Glutamatergic neuron (in vitro differentiated cells): ENCODE measurements around the gene CHST8. TPM values are rescaled to one million over a fixed set of nuclear protein-coding genes. Genes with fewer than 3 reads are reported as not detected.

Experiments
- DNase-seq: peaks from one replicate; pipeline ENCODE4 v3.0.0; 2022
- H3K27ac Mint-ChIP-seq: one replicate; pipeline ENCODE4 v1.8.0; 2020; ENCODE audit warnings: mild to moderate bottlenecking, mixed read lengths, inconsistent platforms; ENCODE audit not compliant: unreplicated experiment
- H3K27me3 Mint-ChIP-seq: one replicate; pipeline ENCODE4 v1.8.0; 2020; ENCODE audit warnings: mild to moderate bottlenecking, moderate library complexity, mixed read lengths, inconsistent platforms; ENCODE audit not compliant: unreplicated experiment
- H3K36me3 Mint-ChIP-seq: one replicate; pipeline ENCODE4 v1.8.0; 2020; ENCODE audit warnings: mild to moderate bottlenecking, mixed read lengths, inconsistent platforms; ENCODE audit not compliant: unreplicated experiment
- H3K4me1 Mint-ChIP-seq: one replicate; pipeline ENCODE4 v1.8.0; 2020; ENCODE audit warnings: mild to moderate bottlenecking, low read depth, mixed read lengths, inconsistent platforms; ENCODE audit not compliant: unreplicated experiment
- H3K4me3 Mint-ChIP-seq: one replicate; pipeline ENCODE4 v1.8.0; 2020; ENCODE audit warnings: mild to moderate bottlenecking, mixed read lengths, inconsistent platforms; ENCODE audit not compliant: unreplicated experiment
- H3K9me3 Mint-ChIP-seq: one replicate; pipeline ENCODE4 v1.8.0; 2020; ENCODE audit warnings: mild to moderate bottlenecking, moderate library complexity, mixed read lengths, inconsistent platforms; ENCODE audit not compliant: unreplicated experiment
- total RNA-seq: library from RNA; stranded (reverse); fragmentation: NEBNext Ultra II Directional; extraction: Animal tissue kit (Norgen Biotek cat#: 25700); gene quantifications from one replicate; pipeline ENCODE4 v1.2.1, GENCODE V29; 2021; ENCODE audit not compliant: unreplicated experiment
- TF ChIP-seq, protein P1 (sequence below): fragments of 200-600 bp; sonication (generic); IDR thresholded peaks from one replicate; pipeline ENCODE4 v1.5.0; 2021; ENCODE audit not compliant: partially characterized antibody, unreplicated experiment

The CHST8 gene
- total RNA-seq, 1 donor from 2014 or later, result 235 TPM

DNA sequence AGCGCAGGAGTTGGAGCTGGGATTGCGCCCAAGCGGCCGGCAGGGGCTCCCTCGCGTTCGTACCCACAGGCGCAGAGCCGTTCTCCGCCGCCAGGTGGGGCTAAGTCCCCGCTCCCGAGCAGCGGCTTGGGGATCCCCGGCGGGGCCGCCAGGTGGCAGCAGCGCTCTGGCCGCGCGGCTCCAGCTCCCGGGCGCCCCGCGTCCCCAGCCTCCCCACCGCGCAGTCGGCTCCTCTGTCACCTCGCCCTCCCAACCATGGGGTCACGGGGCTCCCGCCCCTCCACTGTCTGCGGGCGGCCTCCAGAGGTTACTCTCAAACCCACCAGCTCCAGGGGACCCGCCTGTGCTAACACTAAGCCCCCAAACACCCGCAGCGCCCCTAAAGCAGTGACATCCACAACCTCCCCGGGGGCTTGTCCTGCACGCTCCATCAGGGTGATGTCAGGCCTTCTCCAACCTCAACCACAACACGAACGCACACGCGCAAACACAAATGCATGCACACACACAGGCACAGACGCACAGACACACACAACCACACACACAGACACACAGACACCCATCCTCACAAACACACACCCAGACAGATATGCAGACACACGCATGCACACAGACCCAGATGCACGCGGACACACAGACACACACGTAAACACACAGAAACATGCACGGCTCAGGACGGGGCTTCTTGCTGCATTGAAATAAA, 156.5 kb downstream of the CHST8 start:
- Mint-ChIP-seq H3K4me1 (peaks cover 39% of the 10 kb centered on the region), H3K9me3 (peaks cover 45% of the 10 kb centered on the region), H3K27me3 (peaks cover 35% of the 10 kb centered on the region), H3K36me3 (peaks cover 22% of the 10 kb centered on the region), H3K27ac (peak overlapping the region; percentile 4), H3K4me3 (peak overlapping the region; percentile 56)
- TF ChIP-seq, protein P1, sequence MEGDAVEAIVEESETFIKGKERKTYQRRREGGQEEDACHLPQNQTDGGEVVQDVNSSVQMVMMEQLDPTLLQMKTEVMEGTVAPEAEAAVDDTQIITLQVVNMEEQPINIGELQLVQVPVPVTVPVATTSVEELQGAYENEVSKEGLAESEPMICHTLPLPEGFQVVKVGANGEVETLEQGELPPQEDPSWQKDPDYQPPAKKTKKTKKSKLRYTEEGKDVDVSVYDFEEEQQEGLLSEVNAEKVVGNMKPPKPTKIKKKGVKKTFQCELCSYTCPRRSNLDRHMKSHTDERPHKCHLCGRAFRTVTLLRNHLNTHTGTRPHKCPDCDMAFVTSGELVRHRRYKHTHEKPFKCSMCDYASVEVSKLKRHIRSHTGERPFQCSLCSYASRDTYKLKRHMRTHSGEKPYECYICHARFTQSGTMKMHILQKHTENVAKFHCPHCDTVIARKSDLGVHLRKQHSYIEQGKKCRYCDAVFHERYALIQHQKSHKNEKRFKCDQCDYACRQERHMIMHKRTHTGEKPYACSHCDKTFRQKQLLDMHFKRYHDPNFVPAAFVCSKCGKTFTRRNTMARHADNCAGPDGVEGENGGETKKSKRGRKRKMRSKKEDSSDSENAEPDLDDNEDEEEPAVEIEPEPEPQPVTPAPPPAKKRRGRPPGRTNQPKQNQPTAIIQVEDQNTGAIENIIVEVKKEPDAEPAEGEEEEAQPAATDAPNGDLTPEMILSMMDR, result peak; percentile 100
- peak; percentile 92 for DNase-seq

DNA sequence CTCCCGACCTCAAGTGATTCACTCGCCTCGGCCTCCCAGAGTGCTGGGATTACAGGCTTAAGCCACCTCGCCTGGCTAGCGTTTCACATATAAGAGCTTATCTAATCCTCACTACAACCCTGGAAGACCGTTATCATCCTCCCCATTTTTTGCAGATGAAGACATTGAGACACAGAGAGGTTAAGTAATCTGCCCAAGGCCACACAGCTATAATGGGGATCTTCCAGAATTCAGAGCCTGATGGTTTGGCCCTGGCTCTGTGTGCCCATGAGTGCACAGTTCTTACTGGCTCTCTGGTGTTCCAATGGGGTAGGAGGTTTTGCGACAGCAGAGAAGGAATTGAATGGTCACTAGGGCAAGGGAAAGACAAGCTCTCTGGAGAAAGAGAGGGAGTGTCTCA, 158.1 kb downstream of the CHST8 start:
- Mint-ChIP-seq H3K9me3 (peaks cover 41% of the 10 kb centered on the region), H3K27ac (peak overlapping the region; percentile 72), H3K4me1 (peaks cover 39% of the 10 kb centered on the region), H3K27me3 (peaks cover 35% of the 10 kb centered on the region), H3K36me3 (peaks cover 22% of the 10 kb centered on the region), H3K4me3 (no peak overlapping the region)
- DNase-seq, result no peak
- TF ChIP-seq, protein P1, result no peak

DNA sequence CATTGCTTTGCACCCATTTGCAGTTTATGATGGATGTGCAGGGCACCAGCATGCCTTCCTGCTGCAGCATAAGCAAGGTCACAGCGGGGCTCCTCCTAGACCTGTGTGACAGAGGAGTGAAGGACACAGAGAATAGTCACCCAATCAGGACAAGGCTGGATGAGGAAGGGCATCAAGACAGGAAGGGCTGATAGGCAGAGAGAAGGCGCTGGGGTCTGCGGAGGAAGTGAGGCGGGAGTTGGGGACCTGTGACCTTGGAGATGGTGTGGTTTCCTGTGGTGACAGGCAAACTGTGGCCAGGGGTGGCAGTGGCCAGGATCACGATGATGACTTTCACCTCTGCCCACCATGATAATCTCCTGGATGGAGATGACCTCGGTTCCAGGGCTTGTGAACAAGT, 158.5 kb downstream of the CHST8 start:
- DNase-seq, result no peak
- Mint-ChIP-seq H3K27me3 (peaks cover 32% of the 10 kb centered on the region), H3K9me3 (peaks cover 38% of the 10 kb centered on the region), H3K4me1 (peaks cover 37% of the 10 kb centered on the region), H3K27ac (peak overlapping the region; percentile 72), H3K4me3 (peak overlapping the region; percentile 19), H3K36me3 (peaks cover 20% of the 10 kb centered on the region)
- TF ChIP-seq, protein P1, result no peak

GRCh38 chr19:33780746-33781145, 159.0 kb downstream of the CHST8 start:
- H3K27me3 Mint-ChIP-seq, result peaks cover 29% of the 10 kb centered on the region
- H3K36me3 Mint-ChIP-seq, result peaks cover 16% of the 10 kb centered on the region
- peak; percentile 65 for DNase-seq
- peak overlapping the region; percentile 37 for H3K4me3 Mint-ChIP-seq
- H3K9me3 Mint-ChIP-seq, result peaks cover 34% of the 10 kb centered on the region
- H3K4me1 Mint-ChIP-seq, result peaks cover 33% of the 10 kb centered on the region
- peak overlapping the region; percentile 60 for H3K27ac Mint-ChIP-seq
- TF ChIP-seq, protein P1, result no peak

DNA sequence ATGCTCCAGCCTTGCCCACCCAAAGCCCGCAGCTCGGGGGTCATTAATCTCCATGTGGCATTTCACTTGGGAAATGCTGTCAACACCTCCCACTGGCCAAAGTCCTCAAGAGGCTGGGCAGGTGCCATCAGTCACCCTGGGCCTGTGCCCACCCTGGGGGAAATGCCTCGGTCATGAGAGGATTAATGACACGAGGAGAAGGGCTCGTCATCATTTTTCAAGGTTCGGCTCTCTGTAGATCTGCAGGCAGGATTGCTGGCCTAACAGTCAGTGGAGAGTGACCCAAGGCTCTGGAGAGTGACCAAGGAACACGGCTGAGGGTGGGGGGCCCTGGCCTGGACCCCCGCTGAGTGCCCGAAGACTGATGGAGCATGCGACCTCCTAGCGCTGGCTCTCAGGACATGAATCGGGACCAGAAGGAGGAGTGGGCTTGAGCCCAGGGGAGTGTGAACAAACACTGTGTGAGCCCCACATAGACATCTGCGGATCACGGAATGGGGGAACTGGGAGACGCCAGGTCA, 159.7 kb downstream of the CHST8 start:
- no peak overlapping the region for H3K27ac Mint-ChIP-seq
- peaks cover 33% of the 10 kb centered on the region for H3K9me3 Mint-ChIP-seq
- H3K36me3 Mint-ChIP-seq, result peaks cover 13% of the 10 kb centered on the region
- TF ChIP-seq, protein P1, result no peak
- peaks cover 30% of the 10 kb centered on the region for H3K4me1 Mint-ChIP-seq
- DNase-seq, result no peak
- peaks cover 24% of the 10 kb centered on the region for H3K27me3 Mint-ChIP-seq
- no peak overlapping the region for H3K4me3 Mint-ChIP-seq
